Body of pancreas (tissue), 4 donors: ENCODE data around the gene KCNS3. TPM values are rescaled to one million over a fixed set of nuclear protein-coding genes. Genes with fewer than 3 reads are reported as not detected.

ENCODE experiments used
- ATAC-seq: fragments of 150-250 bp; one replicate; pipeline ENCODE4 v1.9.1; 2016
- DNase-seq, 4 donors: peaks; one replicate each; pipeline ENCODE4 v3.0.0-alpha.2; 2019
- H3K27ac ChIP-seq, 4 donors: fragments of 200-600 bp; sonication (generic); 1 replicate in 3 of 4; 2 replicates in 1 of 4; pipeline versions ENCODE4 v1.5.1 to v1.6.1; 2016 to 2019; ENCODE audit warnings: mild to moderate bottlenecking in 1 of 4, mixed read lengths in 1 of 4, moderate library complexity in 1 of 4
- H3K27me3 ChIP-seq, 2 donors: fragments of 200-600 bp; sonication (generic); one replicate each; pipeline ENCODE4 v1.6.0; 2016; ENCODE audit warnings: mild to moderate bottlenecking in 1 of 2
- H3K36me3 ChIP-seq, 2 donors: fragments of 200-600 bp; sonication (generic); replicated peaks in 1 of 2; 2 replicates each; pipeline ENCODE4 v1.5.1; 2016; ENCODE audit warnings: low read depth in 2 of 2; ENCODE audit not compliant: insufficient read depth in 1 of 2
- H3K4me1 ChIP-seq: fragments of 200-600 bp; sonication (generic); one replicate; pipeline ENCODE4 v1.6.0; 2016
- H3K4me3 ChIP-seq, 2 donors: fragments of 200-600 bp; sonication (generic); 1 replicate in 1 of 2; 2 replicates in 1 of 2; pipeline ENCODE4 v1.5.1; 2016 to 2019
- H3K9me3 ChIP-seq, 3 donors: fragments of 200-600 bp; sonication (generic); 1 replicate in 2 of 3; 2 replicates in 1 of 3; pipeline ENCODE4 v1.5.1; 2016
- CTCF ChIP-seq, 7 experiments: fragments of 450-650 bp in 4 of 7; fragments of 200-600 bp in 3 of 7; sonication (generic) in 3 of 7; IDR thresholded peaks; one replicate each; pipeline ENCODE4 v1.5.1; 2016 to 2019; ENCODE audit warnings: antibody characterized with exemption in 7 of 7
- POLR2A ChIP-seq, 3 donors: fragments of 450-650 bp; IDR thresholded peaks; one replicate each; pipeline ENCODE4 v1.6.1; 2016; ENCODE audit warnings: antibody characterized with exemption in 3 of 3, mild to moderate bottlenecking in 2 of 3
- WGBS, 2 donors: methylation state at CpG; one replicate each; pipeline ENCODE4 v1.1.5; 2017; 5-methylcytosine and 5-hydroxymethylcytosine counted together
- intact Hi-C: fragments of 100-400 bp; cut with DNase I; formaldehyde crosslinking; loops from one replicate; pipeline ENCODE4 v1.15.1; 2023
- total RNA-seq, 2 donors: library from RNA; depleted of rRNA; stranded (reverse); fragments of >200 nt; gene quantifications; one replicate each; pipeline ENCODE4 v1.1.0, GENCODE V29; 2016

KCNS3 gene
- total RNA-seq, 2 donors from 2014 or later: 8.2 to 20.8 TPM

GRCh38 chr2:17975401-17975800, 96.9 kb downstream of the KCNS3 start:
- H3K27ac ChIP-seq: no peak overlapping the region
- TF ChIP-seq POLR2A (IDR thresholded peaks at IDR 0.05) (no peak), CTCF (IDR thresholded peaks at IDR 0.05) (no peak)
- H3K9me3 ChIP-seq: no peaks in the 10 kb centered on the region
- no peak overlapping the region for H3K4me3 ChIP-seq
- intact Hi-C loops: no loop called here
- 74 to 87% methylated on average over 2 of the region's 2 CpGs for WGBS, 2 donors
- ATAC-seq: no peak
- no peak for DNase-seq
- no peaks in the 10 kb centered on the region for H3K36me3 ChIP-seq
- no peaks in the 10 kb centered on the region for H3K27me3 ChIP-seq
- no peaks in the 10 kb centered on the region for H3K4me1 ChIP-seq

- Histone ChIP-seq H3K27me3 (no peaks in the 10 kb centered on the region), H3K27ac (no peak overlapping the region), H3K4me3 (no peak overlapping the region), H3K4me1 (no peaks in the 10 kb centered on the region), H3K36me3 (no peaks in the 10 kb centered on the region), H3K9me3 (no peaks in the 10 kb centered on the region)
- intact Hi-C loops: no loop called here
- WGBS, 2 donors: 68 to 75% methylated on average over 6 of the region's 6 CpGs
- ATAC-seq (peak; percentile 67), DNase-seq (peak; percentile 14 to 54 (median 18))
- TF ChIP-seq CTCF (IDR thresholded peaks at IDR 0.05) (no peak), POLR2A (IDR thresholded peaks at IDR 0.05) (no peak)
Measured at GRCh38 chr2:17976871-17977746, 98.6 kb downstream of the KCNS3 start.

GRCh38 chr2:17979707-17980106, 101.2 kb downstream of the KCNS3 start:
- TF ChIP-seq POLR2A (IDR thresholded peaks at IDR 0.05): no peak
- no peak for TF ChIP-seq CTCF (IDR thresholded peaks at IDR 0.05)
- no peaks in the 10 kb centered on the region for H3K9me3 ChIP-seq
- H3K27ac ChIP-seq: no peak overlapping the region
- H3K4me3 ChIP-seq: no peak overlapping the region
- DNase-seq (no peak), ATAC-seq (no peak)
- H3K4me1 ChIP-seq: no peaks in the 10 kb centered on the region
- intact Hi-C loops: no loop called here
- no peaks in the 10 kb centered on the region for H3K36me3 ChIP-seq
- H3K27me3 ChIP-seq: no peaks in the 10 kb centered on the region

GRCh38 chr2:17981936-17982335, 103.5 kb downstream of the KCNS3 start:
- no peak for ATAC-seq
- no peaks in the 10 kb centered on the region for H3K36me3 ChIP-seq
- WGBS, 2 donors: 43 to 46% methylated on average over 3 of the region's 3 CpGs
- intact Hi-C loops: no loop called here
- no peaks in the 10 kb centered on the region for H3K9me3 ChIP-seq
- no peak overlapping the region for H3K4me3 ChIP-seq
- no peaks in the 10 kb centered on the region for H3K4me1 ChIP-seq
- H3K27ac ChIP-seq: no peak overlapping the region
- H3K27me3 ChIP-seq: no peaks in the 10 kb centered on the region
- no peak for DNase-seq
- no peak for TF ChIP-seq POLR2A (IDR thresholded peaks at IDR 0.05)
- no peak for TF ChIP-seq CTCF (IDR thresholded peaks at IDR 0.05)

Other genes starting within 250 kb of the KCNS3 start
- 10 to 100 TPM in 1 of 2 donors, 1 to 10 TPM in 1; 9.9 to 11.9 TPM for gene SMC6, start 124.9 kb upstream of the KCNS3 start, total RNA-seq
- gene GEN1, start 124.5 kb upstream of the KCNS3 start, total RNA-seq: 1 to 10 TPM; 6.5 to 7.6 TPM
- gene MSGN1, start 62.2 kb upstream of the KCNS3 start, total RNA-seq: not detected